Measurements from ENCODE around the gene FIBCD1.

Gene FIBCD1

DNA sequence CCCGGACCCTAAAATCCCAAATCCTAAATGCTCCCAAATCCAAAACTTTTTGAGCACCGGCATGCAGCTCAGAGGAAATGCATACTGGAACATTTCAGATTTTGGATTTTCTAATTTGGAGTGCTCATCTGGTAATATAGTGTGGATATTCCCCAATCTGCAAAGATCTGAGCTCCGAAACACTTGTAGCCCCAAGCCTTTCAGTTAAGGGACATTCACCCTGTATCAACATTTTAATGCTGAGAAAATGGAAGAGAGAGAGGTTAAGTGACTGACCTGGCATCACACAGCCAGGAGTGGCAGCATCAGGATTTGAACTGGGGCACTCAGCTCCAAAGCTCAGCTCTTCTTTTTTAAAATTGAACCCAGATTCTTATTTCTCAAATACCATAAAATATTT, 73.1 kb downstream of the FIBCD1 start:
- H3K27me3 ChIP-seq (ENCODE audit: insufficient read depth, low read depth): no peaks in the 10 kb centered on the region
- TF ChIP-seq, protein P1, sequence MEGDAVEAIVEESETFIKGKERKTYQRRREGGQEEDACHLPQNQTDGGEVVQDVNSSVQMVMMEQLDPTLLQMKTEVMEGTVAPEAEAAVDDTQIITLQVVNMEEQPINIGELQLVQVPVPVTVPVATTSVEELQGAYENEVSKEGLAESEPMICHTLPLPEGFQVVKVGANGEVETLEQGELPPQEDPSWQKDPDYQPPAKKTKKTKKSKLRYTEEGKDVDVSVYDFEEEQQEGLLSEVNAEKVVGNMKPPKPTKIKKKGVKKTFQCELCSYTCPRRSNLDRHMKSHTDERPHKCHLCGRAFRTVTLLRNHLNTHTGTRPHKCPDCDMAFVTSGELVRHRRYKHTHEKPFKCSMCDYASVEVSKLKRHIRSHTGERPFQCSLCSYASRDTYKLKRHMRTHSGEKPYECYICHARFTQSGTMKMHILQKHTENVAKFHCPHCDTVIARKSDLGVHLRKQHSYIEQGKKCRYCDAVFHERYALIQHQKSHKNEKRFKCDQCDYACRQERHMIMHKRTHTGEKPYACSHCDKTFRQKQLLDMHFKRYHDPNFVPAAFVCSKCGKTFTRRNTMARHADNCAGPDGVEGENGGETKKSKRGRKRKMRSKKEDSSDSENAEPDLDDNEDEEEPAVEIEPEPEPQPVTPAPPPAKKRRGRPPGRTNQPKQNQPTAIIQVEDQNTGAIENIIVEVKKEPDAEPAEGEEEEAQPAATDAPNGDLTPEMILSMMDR (conservative IDR thresholded peaks at IDR 0.05; ENCODE audit: low read depth, low read length): no peak
- H3K27ac ChIP-seq: no peak overlapping the region
- no peak overlapping the region for H3K9ac ChIP-seq
- H3K4me3 ChIP-seq (IDR thresholded peaks at IDR 0.05; ENCODE audit: insufficient read depth, low read depth, low read length): no peak overlapping the region
- no peaks in the 10 kb centered on the region for H3K36me3 ChIP-seq (ENCODE audit: insufficient read depth)
- no peaks in the 10 kb centered on the region for H3K79me2 ChIP-seq (ENCODE audit: insufficient read depth, low read depth)
- no peak overlapping the region for H2AFZ ChIP-seq (ENCODE audit: low read depth)
- H3K4me1 ChIP-seq (ENCODE audit: low read depth, poor library complexity, severe bottlenecking): no peaks in the 10 kb centered on the region
- H3K4me2 ChIP-seq: no peak overlapping the region
- peaks cover 5% of the 10 kb centered on the region; the same call in 1 of the 2 replicates for H4K20me1 ChIP-seq (ENCODE audit: insufficient read depth)

DNA sequence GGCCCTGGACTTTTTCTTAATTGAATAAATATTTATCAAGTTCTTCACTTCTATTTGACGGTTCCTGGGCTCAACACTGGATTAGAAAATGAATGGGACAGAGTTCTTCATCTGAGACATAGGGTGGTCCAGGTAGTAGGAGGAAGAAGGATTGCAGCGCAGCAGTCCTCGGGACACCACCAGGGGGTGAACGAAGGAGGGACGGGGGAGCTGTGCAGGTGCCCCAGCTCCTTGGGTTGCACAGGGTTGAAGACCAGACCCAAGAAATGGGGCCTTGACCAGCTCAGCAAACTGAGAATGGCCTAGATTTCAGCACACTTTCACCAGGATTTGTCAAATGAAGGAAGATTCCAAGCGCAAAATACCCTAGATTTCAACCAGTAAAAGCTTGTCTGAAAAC, 74.5 kb downstream of the FIBCD1 start:
- Histone ChIP-seq H3K4me2 (no peak overlapping the region), H4K20me1 (ENCODE audit: insufficient read depth) (peaks cover 5% of the 10 kb centered on the region; the same call in 1 of the 2 replicates), H3K36me3 (ENCODE audit: insufficient read depth) (no peaks in the 10 kb centered on the region), H3K27me3 (ENCODE audit: insufficient read depth, low read depth) (no peaks in the 10 kb centered on the region), H2AFZ (ENCODE audit: low read depth) (no peak overlapping the region), H3K4me3 (IDR thresholded peaks at IDR 0.05; ENCODE audit: insufficient read depth, low read depth, low read length) (no peak overlapping the region), H3K79me2 (ENCODE audit: insufficient read depth, low read depth) (no peaks in the 10 kb centered on the region), H3K4me1 (ENCODE audit: low read depth, poor library complexity, severe bottlenecking) (no peaks in the 10 kb centered on the region), H3K9ac (no peak overlapping the region), H3K27ac (no peak overlapping the region)
- TF ChIP-seq, protein P1 (conservative IDR thresholded peaks at IDR 0.05; ENCODE audit: low read depth, low read length): no peak

DNA sequence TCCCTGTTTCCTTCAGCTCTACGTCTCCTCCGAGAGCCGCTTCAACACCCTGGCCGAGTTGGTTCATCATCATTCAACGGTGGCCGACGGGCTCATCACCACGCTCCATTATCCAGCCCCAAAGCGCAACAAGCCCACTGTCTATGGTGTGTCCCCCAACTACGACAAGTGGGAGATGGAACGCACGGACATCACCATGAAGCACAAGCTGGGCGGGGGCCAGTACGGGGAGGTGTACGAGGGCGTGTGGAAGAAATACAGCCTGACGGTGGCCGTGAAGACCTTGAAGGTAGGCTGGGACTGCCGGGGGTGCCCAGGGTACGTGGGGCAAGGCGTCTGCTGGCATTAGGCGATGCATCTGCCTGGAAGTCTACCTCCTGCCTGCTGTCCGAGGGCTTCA, 76.3 kb downstream of the FIBCD1 start:
- Histone ChIP-seq H3K27me3 (ENCODE audit: insufficient read depth, low read depth) (no peaks in the 10 kb centered on the region), H3K4me3 (IDR thresholded peaks at IDR 0.05; ENCODE audit: insufficient read depth, low read depth, low read length) (no peak overlapping the region), H4K20me1 (ENCODE audit: insufficient read depth) (peaks cover 5% of the 10 kb centered on the region; the same call in 1 of the 2 replicates), H2AFZ (ENCODE audit: low read depth) (no peak overlapping the region), H3K79me2 (ENCODE audit: insufficient read depth, low read depth) (no peaks in the 10 kb centered on the region), H3K4me1 (ENCODE audit: low read depth, poor library complexity, severe bottlenecking) (no peaks in the 10 kb centered on the region), H3K27ac (no peak overlapping the region), H3K9ac (no peak overlapping the region), H3K4me2 (no peak overlapping the region), H3K36me3 (ENCODE audit: insufficient read depth) (no peaks in the 10 kb centered on the region)
- TF ChIP-seq, protein P1 (conservative IDR thresholded peaks at IDR 0.05; ENCODE audit: low read depth, low read length): no peak

DNA sequence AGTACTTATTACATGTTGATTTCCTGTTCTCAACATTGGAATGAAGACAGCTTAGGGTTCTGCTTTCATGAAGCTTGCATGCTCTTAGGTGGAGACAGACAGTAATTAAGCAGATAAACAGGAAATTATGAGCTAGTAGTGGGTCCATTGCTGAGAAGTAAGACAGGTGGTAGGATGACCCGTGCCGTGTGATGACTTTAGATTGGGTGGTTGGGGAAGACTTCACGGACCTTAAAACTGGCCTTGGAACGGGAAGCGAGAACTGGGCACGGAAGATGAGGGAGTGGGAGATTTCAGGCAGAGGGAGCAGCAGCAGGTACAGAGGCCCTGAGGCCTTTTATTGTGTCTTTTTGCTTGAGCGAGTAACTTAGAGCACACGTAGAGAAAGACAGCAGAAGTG, 76.8 kb downstream of the FIBCD1 start:
- Histone ChIP-seq H2AFZ (ENCODE audit: low read depth) (no peak overlapping the region), H3K27me3 (ENCODE audit: insufficient read depth, low read depth) (no peaks in the 10 kb centered on the region), H3K4me3 (IDR thresholded peaks at IDR 0.05; ENCODE audit: insufficient read depth, low read depth, low read length) (no peak overlapping the region), H3K36me3 (ENCODE audit: insufficient read depth) (no peaks in the 10 kb centered on the region), H3K4me1 (ENCODE audit: low read depth, poor library complexity, severe bottlenecking) (no peaks in the 10 kb centered on the region), H3K9ac (no peak overlapping the region), H3K79me2 (ENCODE audit: insufficient read depth, low read depth) (no peaks in the 10 kb centered on the region), H3K4me2 (no peak overlapping the region), H4K20me1 (ENCODE audit: insufficient read depth) (peaks cover 5% of the 10 kb centered on the region; the same call in 1 of the 2 replicates), H3K27ac (no peak overlapping the region)
- TF ChIP-seq, protein P1 (conservative IDR thresholded peaks at IDR 0.05; ENCODE audit: low read depth, low read length): no peak
